Transverse colon (tissue), 4 donors: Measurements from ENCODE around the gene CACNB2. TPM values are rescaled to one million over a fixed set of nuclear protein-coding genes. Genes with fewer than 3 reads are reported as not detected.

ENCODE experiments used
- DNase-seq: peaks from one replicate; pipeline ENCODE4 v3.0.0-alpha.2; 2019
- H3K27ac ChIP-seq, 4 donors: fragments of 200-600 bp; sonication (generic); 2 replicates each; pipeline ENCODE4 v1.5.1; 2016 to 2018; ENCODE audit warnings: inconsistent platforms in 4 of 4
- H3K27me3 ChIP-seq: fragments of 200-600 bp; sonication (generic); 2 replicates; pipeline ENCODE4 v1.5.1; 2017; ENCODE audit warnings: inconsistent platforms
- H3K36me3 ChIP-seq, 4 donors: fragments of 200-600 bp; sonication (generic); 2 replicates each; pipeline ENCODE4 v1.5.1; 2017 to 2019; ENCODE audit warnings: inconsistent platforms in 4 of 4
- H3K4me1 ChIP-seq, 4 donors: fragments of 200-600 bp; sonication (generic); 2 replicates each; pipeline ENCODE4 v1.5.1; 2017 to 2020; ENCODE audit warnings: inconsistent platforms in 4 of 4
- H3K4me3 ChIP-seq, 4 donors: fragments of 200-600 bp; sonication (generic); 1 replicate in 1 of 4; 2 replicates in 3 of 4; pipeline versions ENCODE4 v1.5.1 to v1.6.1; 2017 to 2019; ENCODE audit warnings: inconsistent platforms in 4 of 4
- H3K9me3 ChIP-seq, 2 donors: fragments of 200-600 bp; sonication (generic); 2 replicates each; pipeline ENCODE4 v1.5.1; 2017 to 2019; ENCODE audit warnings: inconsistent platforms in 2 of 2
- EP300 ChIP-seq: sonication (generic); formaldehyde crosslinking; IDR thresholded peaks from one replicate; pipeline ENCODE4 v1.6.1; 2017; ENCODE audit warnings: antibody characterized with exemption, low read depth
- POLR2A ChIP-seq: fragments of 450-650 bp; IDR thresholded peaks from one replicate; pipeline ENCODE4 v1.6.1; 2016; ENCODE audit warnings: antibody characterized with exemption, mild to moderate bottlenecking, moderate library complexity
- POLR2AphosphoS5 ChIP-seq, 3 donors: sonication (generic); formaldehyde crosslinking; IDR thresholded peaks; one replicate each; pipeline ENCODE4 v1.6.1; 2016; ENCODE audit warnings: antibody characterized with exemption in 3 of 3
- WGBS, 2 donors: methylation state at CpG; one replicate each; pipeline ENCODE4 v1.1.5; 2018; ENCODE audit warnings: low coverage in 1 of 2; 5-methylcytosine and 5-hydroxymethylcytosine counted together
- in situ Hi-C, 4 donors: fragments of 200-750 bp; cut with MboI; loops; one replicate each; pipeline versions ENCODE4 v1.15.0 to v1.15.1; 2017; ENCODE audit warnings: low sequenced_read_pairs in 3 of 4, low pct_ligation_motif_present in 1 of 4, low pct_unique_long_range_greater_than_20kb in 1 of 4
- intact Hi-C: fragments of 100-400 bp; cut with DNase I; formaldehyde crosslinking; loops from one replicate; pipeline ENCODE4 v1.15.1; 2023; ENCODE audit warnings: low total_unique reads
- total RNA-seq, 4 donors: library from RNA; depleted of rRNA; stranded (reverse); fragments of >200 nt; gene quantifications; one replicate each; pipeline ENCODE4 v1.1.0, GENCODE V29; 2016
- TF ChIP-seq, protein P1 (sequence below), 5 experiments: fragments of 200-600 bp in 3 of 5; fragments of 450-650 bp in 2 of 5; sonication (generic) in 3 of 5; IDR thresholded peaks; 1 replicate in 2 of 5; 2 replicates in 3 of 5; pipeline ENCODE4 v1.5.1; 2016 to 2017; ENCODE audit warnings: antibody characterized with exemption in 5 of 5, inconsistent platforms in 3 of 5, mild to moderate bottlenecking in 2 of 5, moderate library complexity in 1 of 5

The CACNB2 gene
- total RNA-seq, 4 donors from 2014 or later, result 16.2 to 338 (median 23.7) TPM

DNA sequence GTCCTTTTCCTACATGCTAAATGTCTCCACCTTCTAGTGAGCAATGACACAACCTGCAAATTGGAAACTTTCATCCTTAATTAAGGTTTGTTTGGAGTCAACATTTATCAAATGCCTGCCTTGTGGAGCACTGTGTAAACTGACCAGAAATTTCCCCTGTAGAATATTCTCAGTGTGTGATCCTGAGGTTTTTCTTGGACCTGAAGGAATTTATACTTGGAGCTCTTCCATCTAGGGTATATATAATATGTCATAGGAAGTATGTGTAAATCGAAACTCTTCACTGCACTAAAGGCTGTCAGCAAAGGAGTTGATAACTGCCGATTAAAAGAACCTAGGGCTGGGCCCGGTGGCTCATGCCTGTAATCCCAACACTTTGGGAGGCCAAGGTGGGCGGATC lies 358.8 kb downstream of the CACNB2 start:
- Histone ChIP-seq H3K4me3 (no peak overlapping the region), H3K36me3 (no peaks in the 10 kb centered on the region), H3K9me3 (no peaks in the 10 kb centered on the region), H3K27me3 (no peaks in the 10 kb centered on the region), H3K4me1 (no peaks in the 10 kb centered on the region), H3K27ac (no peak overlapping the region)
- WGBS, 2 donors, result 72 to 85% methylated on average over 2 to 4 of the region's 4 CpGs
- TF ChIP-seq, protein P1, sequence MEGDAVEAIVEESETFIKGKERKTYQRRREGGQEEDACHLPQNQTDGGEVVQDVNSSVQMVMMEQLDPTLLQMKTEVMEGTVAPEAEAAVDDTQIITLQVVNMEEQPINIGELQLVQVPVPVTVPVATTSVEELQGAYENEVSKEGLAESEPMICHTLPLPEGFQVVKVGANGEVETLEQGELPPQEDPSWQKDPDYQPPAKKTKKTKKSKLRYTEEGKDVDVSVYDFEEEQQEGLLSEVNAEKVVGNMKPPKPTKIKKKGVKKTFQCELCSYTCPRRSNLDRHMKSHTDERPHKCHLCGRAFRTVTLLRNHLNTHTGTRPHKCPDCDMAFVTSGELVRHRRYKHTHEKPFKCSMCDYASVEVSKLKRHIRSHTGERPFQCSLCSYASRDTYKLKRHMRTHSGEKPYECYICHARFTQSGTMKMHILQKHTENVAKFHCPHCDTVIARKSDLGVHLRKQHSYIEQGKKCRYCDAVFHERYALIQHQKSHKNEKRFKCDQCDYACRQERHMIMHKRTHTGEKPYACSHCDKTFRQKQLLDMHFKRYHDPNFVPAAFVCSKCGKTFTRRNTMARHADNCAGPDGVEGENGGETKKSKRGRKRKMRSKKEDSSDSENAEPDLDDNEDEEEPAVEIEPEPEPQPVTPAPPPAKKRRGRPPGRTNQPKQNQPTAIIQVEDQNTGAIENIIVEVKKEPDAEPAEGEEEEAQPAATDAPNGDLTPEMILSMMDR (IDR thresholded peaks at IDR 0.05), result no peak
- TF ChIP-seq POLR2AphosphoS5 (IDR thresholded peaks at IDR 0.05), result no peak
- no peak for TF ChIP-seq POLR2A
- no peak for TF ChIP-seq EP300
- in situ Hi-C loops (no loop called here), intact Hi-C loops (no loop called here)
- no peak for DNase-seq

DNA sequence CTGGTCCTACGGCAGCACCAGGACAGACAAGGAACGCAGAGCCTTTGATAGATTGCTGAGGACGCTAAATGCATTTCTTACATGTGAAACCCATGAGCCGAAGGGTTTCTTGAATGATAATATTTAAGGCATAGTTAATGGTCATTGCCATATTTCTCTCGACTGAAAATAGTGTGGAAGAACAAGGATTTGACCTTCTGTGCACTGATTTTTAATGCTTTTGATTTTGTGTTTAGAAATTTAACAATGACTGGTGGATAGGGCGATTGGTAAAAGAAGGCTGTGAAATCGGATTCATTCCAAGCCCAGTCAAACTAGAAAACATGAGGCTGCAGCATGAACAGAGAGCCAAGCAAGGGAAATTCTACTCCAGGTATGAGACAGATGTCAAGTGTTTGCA lies 360.4 kb downstream of the CACNB2 start:
- no peaks in the 10 kb centered on the region for H3K36me3 ChIP-seq
- 82 to 86% methylated on average over 4 to 7 of the region's 7 CpGs for WGBS, 2 donors
- in situ Hi-C loops (loop anchor here in 1 of 4 donors (25.0 kb wide), 1 partner anchor 112 kb away; no protein-coding TSS in a partner anchor), intact Hi-C loops (no loop called here)
- H3K4me1 ChIP-seq, result peaks cover 0 to under 1% (median 0%) of the 10 kb centered on the region in 4 donors
- no peak overlapping the region for H3K27ac ChIP-seq
- H3K4me3 ChIP-seq, result no peak overlapping the region
- no peaks in the 10 kb centered on the region for H3K9me3 ChIP-seq
- DNase-seq, result no peak
- TF ChIP-seq, protein P1 (IDR thresholded peaks at IDR 0.05), result no peak
- no peak for TF ChIP-seq POLR2AphosphoS5 (IDR thresholded peaks at IDR 0.05)
- TF ChIP-seq POLR2A, result no peak
- TF ChIP-seq EP300, result no peak
- no peaks in the 10 kb centered on the region for H3K27me3 ChIP-seq

DNA sequence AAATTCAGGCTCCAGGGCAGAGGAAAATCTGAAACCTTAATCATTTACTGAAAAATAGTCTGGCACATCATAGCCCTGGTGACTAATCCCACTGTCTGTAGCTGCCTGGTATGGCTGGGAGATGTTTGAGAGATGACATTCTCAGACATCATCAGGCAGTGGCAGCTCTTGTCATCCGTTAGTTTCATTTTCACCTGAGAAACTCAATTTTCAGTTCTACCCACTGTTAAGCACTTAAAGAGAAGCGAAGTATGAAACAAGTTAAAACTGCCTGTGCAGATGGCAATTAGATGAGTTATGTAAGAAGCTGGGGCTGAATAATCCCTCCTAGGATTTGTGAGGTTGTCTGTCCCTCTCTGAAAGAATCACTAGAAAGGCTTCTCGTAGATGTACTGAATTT lies 361.0 kb downstream of the CACNB2 start:
- no peaks in the 10 kb centered on the region for H3K27me3 ChIP-seq
- 85 to 91% methylated on average over 2 to 3 of the region's 3 CpGs for WGBS, 2 donors
- H3K36me3 ChIP-seq, result no peaks in the 10 kb centered on the region
- H3K4me1 ChIP-seq, result peaks cover 0 to 3% (median 0%) of the 10 kb centered on the region in 4 donors
- no peak overlapping the region for H3K27ac ChIP-seq
- DNase-seq, result no peak
- TF ChIP-seq, protein P1 (IDR thresholded peaks at IDR 0.05), result no peak
- TF ChIP-seq EP300, result no peak
- TF ChIP-seq POLR2AphosphoS5 (IDR thresholded peaks at IDR 0.05), result no peak
- TF ChIP-seq POLR2A, result no peak
- intact Hi-C loops, result no loop called here
- no peaks in the 10 kb centered on the region for H3K9me3 ChIP-seq
- in situ Hi-C loops, result loop anchor here in 1 of 4 donors (25.0 kb wide), 1 partner anchor 111 kb away; no protein-coding TSS in a partner anchor
- H3K4me3 ChIP-seq, result no peak overlapping the region

DNA sequence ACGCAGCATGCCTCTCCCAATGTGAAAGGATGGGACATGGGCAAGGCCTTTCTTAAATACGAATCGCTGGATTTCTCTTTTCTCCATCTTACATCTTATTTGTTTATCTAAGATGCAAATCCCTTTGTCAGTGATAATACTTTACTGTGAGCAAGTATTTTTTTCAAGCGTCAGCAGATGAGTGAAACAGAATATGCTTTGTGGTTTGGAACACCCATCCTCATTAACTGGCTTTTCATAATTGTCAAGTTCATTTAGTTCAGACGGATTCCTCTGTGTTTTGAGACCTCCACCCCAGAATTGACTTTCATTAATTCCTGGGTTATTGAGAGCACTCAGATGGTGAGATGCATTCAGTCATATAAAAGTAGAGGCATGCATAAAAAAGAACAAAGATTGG lies 361.4 kb downstream of the CACNB2 start:
- intact Hi-C loops (no loop called here), in situ Hi-C loops (loop anchor here in 1 of 4 donors (25.0 kb wide), 1 partner anchor 111 kb away; no protein-coding TSS in a partner anchor)
- peaks cover 0 to 3% (median 0%) of the 10 kb centered on the region in 4 donors for H3K4me1 ChIP-seq
- peaks cover 0 to under 1% (median 0%) of the 10 kb centered on the region in 4 donors for H3K36me3 ChIP-seq
- no peak for DNase-seq
- H3K9me3 ChIP-seq, result no peaks in the 10 kb centered on the region
- WGBS, 2 donors, result 70 to 87% methylated on average over 5 of the region's 5 CpGs
- no peak overlapping the region for H3K4me3 ChIP-seq
- no peak overlapping the region for H3K27ac ChIP-seq
- no peak for TF ChIP-seq EP300
- TF ChIP-seq POLR2AphosphoS5 (IDR thresholded peaks at IDR 0.05), result no peak
- TF ChIP-seq, protein P1 (IDR thresholded peaks at IDR 0.05), result no peak
- no peak for TF ChIP-seq POLR2A
- no peaks in the 10 kb centered on the region for H3K27me3 ChIP-seq
